Measurements from ENCODE around the gene TLE2. TPM values are rescaled to one million over a fixed set of nuclear protein-coding genes. Genes with fewer than 3 reads are reported as not detected.
A peak's percentile ranks its signal among the peaks of the same experiment; 100 is the strongest.

The TLE2 gene
- total RNA-seq, 1 experiment from 2014 or later = 3.1 TPM

- Histone ChIP-seq H4K5ac (ENCODE audit: insufficient read length, low read depth, low read length) (no peak overlapping the region), H3K18ac (ENCODE audit: insufficient read length, low read depth, low read length) (no peak overlapping the region), H2BK20ac (ENCODE audit: low read depth, low read length, poor library complexity, severe bottlenecking) (no peak overlapping the region), H2AFZ (ENCODE audit: low read length) (no peak overlapping the region), H3K9ac (ENCODE audit: extremely low read depth, insufficient read length, low read length) (no peak overlapping the region), H3K23me2 (ENCODE audit: insufficient read length, low read depth, low read length, poor library complexity, severe bottlenecking) (no peaks in the 10 kb centered on the region), H2BK15ac (ENCODE audit: low read depth, low read length) (no peak overlapping the region), H3K27ac (ENCODE audit: insufficient read length, low read depth, low read length) (no peak overlapping the region), H3T11ph (ENCODE audit: low read length) (no peak overlapping the region), H4K91ac (ENCODE audit: insufficient read length, low read depth, low read length) (no peak overlapping the region), H2AK5ac (ENCODE audit: insufficient read length, low read length) (no peak overlapping the region), H3K4ac (ENCODE audit: low read depth, low read length) (no peak overlapping the region), H3K79me2 (ENCODE audit: insufficient read depth, low read length) (0 out of 2 replicates have a peak, but pooled peaks cover 2% of the 10 kb centered on the region), H4K8ac (replicated peaks; ENCODE audit: insufficient read length, low read depth, low read length) (no peak overlapping the region), H3K4me2 (ENCODE audit: insufficient read depth, insufficient read length, low read length) (no peak overlapping the region), H3K23ac (ENCODE audit: insufficient read length, low read depth, low read length) (no peak overlapping the region), H3K56ac (ENCODE audit: insufficient read length, low read depth, low read length) (no peak overlapping the region), H4K20me1 (ENCODE audit: control insufficient read depth, insufficient read depth, insufficient read length) (no peaks in the 10 kb centered on the region), H3K9me3 (ENCODE audit: control insufficient read depth, low read depth, low read length) (no peaks in the 10 kb centered on the region), H3K79me1 (ENCODE audit: insufficient read depth, low read depth, low read length, poor library complexity, severe bottlenecking) (no peaks in the 10 kb centered on the region), H2BK12ac (ENCODE audit: insufficient read length, low read depth, low read length) (no peak overlapping the region), H3K27me3 (ENCODE audit: insufficient read depth, low read length) (no peaks in the 10 kb centered on the region), H3K4me1 (ENCODE audit: insufficient read depth, low read length) (no peaks in the 10 kb centered on the region; the same call in 1 of the 2 replicates), H2BK120ac (ENCODE audit: low read depth, low read length, poor library complexity, severe bottlenecking) (no peak overlapping the region), H3K14ac (ENCODE audit: insufficient read depth, low read length) (no peak overlapping the region), H2BK5ac (ENCODE audit: insufficient read length, low read length) (no peak overlapping the region)
- peak overlapping the region; percentile 33 to 44 (median 44); a peak in 4 of 7 replicates for H3K27ac Mint-ChIP-seq
- H3K27me3 Mint-ChIP-seq (ENCODE audit: low read depth) = peaks cover 3% of the 10 kb centered on the region
- peaks cover 13 to 53% (median 44%) of the 10 kb centered on the region in 3 experiments; a peak in 6 of 7 replicates for H3K36me3 Mint-ChIP-seq (ENCODE audit: insufficient read depth in 1 of 3, low read depth in 3 of 3)
- H3K9me3 Mint-ChIP-seq = no peaks in the 10 kb centered on the region
- peak overlapping the region in 1 of 2 experiments; percentile 46; a peak in 2 of 5 replicates for H3K4me3 Mint-ChIP-seq
- WGBS (ENCODE audit: extremely low coverage, insufficient read length, low lambda C conversion rate) = no CpG with 5 or more reads among the region's 20 CpGs
- DNase-seq = no peak
- no peak for TF ChIP-seq CTCF (conservative IDR thresholded peaks at IDR 0.05)
- peaks cover 24 to 61% of the 10 kb centered on the region in 2 experiments for H3K4me1 Mint-ChIP-seq
Measured at GRCh38 chr19:3058009-3058820, 29.1 kb upstream of the TLE2 start.

Measured in H9 (cell line).